ENCODE results near the gene ATRAID. TPM values are rescaled to one million over a fixed set of nuclear protein-coding genes. Genes with fewer than 3 reads are reported as not detected.

The ATRAID gene
- total and polyA plus RNA-seq, 4 donors, result 44.9 to 77.5 (median 48.9) TPM

DNA sequence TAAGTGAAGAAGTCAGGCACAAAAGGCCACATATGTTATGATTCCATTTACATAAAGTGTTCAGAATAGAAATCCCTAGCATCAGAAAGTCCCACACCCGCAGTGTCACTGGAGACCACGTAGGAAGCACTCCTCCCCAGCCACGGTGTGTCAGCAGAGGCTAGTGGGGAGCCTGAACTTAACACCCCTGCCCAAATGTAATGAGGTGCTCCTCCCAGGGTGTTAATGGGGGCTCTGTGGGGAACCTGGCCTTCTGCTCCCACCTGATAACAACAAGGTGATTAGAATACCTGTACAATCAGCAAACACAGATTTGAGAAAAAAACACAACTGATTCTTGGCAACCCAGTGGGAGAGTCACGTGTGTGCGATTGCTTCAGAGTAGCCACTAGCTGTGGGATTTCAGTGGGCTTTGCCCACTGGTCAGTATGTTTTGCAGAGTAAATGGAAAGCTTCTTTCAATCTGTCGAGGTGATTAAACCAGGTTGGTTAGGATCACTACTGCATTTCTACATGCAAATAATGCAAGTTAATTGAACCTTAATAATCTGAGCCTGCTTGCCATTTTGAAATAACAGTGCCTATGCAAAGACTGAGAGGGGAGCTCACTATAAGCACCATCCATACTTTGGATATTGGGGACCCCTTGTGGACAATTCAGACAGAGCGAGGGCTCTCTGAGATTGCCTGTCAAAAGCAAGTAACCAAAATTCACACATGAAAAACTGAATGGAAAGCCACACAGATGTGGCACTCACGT lies 20.6 kb upstream of the ATRAID start (continued):
- peak; percentile 84 for TF ChIP-seq YY1 (IDR thresholded peaks at IDR 0.05)
- TF ChIP-seq, protein P1, sequence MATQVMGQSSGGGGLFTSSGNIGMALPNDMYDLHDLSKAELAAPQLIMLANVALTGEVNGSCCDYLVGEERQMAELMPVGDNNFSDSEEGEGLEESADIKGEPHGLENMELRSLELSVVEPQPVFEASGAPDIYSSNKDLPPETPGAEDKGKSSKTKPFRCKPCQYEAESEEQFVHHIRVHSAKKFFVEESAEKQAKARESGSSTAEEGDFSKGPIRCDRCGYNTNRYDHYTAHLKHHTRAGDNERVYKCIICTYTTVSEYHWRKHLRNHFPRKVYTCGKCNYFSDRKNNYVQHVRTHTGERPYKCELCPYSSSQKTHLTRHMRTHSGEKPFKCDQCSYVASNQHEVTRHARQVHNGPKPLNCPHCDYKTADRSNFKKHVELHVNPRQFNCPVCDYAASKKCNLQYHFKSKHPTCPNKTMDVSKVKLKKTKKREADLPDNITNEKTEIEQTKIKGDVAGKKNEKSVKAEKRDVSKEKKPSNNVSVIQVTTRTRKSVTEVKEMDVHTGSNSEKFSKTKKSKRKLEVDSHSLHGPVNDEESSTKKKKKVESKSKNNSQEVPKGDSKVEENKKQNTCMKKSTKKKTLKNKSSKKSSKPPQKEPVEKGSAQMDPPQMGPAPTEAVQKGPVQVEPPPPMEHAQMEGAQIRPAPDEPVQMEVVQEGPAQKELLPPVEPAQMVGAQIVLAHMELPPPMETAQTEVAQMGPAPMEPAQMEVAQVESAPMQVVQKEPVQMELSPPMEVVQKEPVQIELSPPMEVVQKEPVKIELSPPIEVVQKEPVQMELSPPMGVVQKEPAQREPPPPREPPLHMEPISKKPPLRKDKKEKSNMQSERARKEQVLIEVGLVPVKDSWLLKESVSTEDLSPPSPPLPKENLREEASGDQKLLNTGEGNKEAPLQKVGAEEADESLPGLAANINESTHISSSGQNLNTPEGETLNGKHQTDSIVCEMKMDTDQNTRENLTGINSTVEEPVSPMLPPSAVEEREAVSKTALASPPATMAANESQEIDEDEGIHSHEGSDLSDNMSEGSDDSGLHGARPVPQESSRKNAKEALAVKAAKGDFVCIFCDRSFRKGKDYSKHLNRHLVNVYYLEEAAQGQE (IDR thresholded peaks at IDR 0.05), result no peak
- no peak for TF ChIP-seq NR2F2 (IDR thresholded peaks at IDR 0.05)
- TF ChIP-seq TAF1 (conservative IDR thresholded peaks at IDR 0.05), result no peak

DNA sequence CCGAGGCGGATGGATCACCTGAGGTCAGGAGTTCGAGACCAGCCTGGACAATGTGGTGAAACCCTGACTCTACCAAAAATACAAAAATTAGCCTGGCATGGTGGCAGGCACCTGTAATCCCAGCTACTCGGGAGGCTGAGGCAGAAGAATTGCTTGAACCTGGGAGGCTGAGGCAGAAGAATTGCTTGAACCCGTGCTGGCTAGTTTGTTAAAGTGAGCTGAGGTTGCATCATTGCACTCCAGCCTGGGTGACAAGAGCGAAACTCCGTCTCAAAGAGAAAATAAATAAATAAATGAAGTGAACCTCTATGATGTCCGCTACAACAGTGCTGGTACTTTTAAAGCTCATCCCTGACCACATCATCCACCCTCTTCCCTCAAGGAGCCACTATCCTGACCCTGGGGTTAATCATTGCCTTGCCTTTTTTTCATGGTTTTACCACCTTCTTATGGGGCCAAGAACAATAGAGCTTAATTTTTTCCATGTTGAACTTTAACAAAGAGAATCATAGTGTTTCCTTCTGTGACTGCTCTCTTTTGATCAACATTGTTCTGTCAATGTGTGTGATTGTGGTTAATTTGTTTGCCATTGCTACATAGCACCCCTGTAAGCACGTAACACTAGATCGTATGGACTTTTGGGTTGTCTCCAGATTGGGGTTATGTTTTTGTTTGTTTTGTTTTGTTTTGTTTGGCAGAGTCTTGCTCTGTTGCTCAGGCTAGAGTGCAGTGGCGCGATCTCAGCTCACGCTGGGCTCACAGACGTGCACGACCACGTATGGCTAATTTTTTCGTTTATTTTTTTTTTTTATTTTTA lies 17.1 kb upstream of the ATRAID start:
- Histone ChIP-seq H3K4me3 (ENCODE audit: low read depth in 1 of 3, low read length in 3 of 3) (no peak overlapping the region), H3K4me1 (ENCODE audit: control insufficient read depth in 4 of 4, insufficient read depth in 4 of 4, low read length in 3 of 4) (peaks cover 0 to 13% (median 5%) of the 10 kb centered on the region in 4 donors), H3K27ac (ENCODE audit: low read depth in 1 of 2, low read length in 2 of 2) (peak overlapping the region; percentile 69 to 94), H3K36me3 (ENCODE audit: control insufficient read depth in 4 of 4, insufficient read depth in 3 of 4, low read depth in 1 of 4, low read length in 3 of 4) (peaks cover 0 to 4% (median under 1%) of the 10 kb centered on the region in 4 donors), H3K9ac (ENCODE audit: low read depth in 1 of 2, low read length in 2 of 2) (peak overlapping the region in 1 of 2 donors; percentile 51), H3K9me3 (ENCODE audit: control insufficient read depth in 4 of 4, low read length in 3 of 4) (no peaks in the 10 kb centered on the region), H3K27me3 (ENCODE audit: control insufficient read depth in 4 of 4, insufficient read depth in 4 of 4, low read length in 3 of 4) (no peaks in the 10 kb centered on the region)
- TF ChIP-seq JUND (IDR thresholded peaks at IDR 0.05) (peak in 1 of 2 donors; percentile 61), FOXA1 (IDR thresholded peaks at IDR 0.05) (peak; percentile 79), NR2F2 (IDR thresholded peaks at IDR 0.05) (no peak), HNF4A (conservative IDR thresholded peaks at IDR 0.05) (peak; percentile 80 to 85), TAF1 (conservative IDR thresholded peaks at IDR 0.05) (no peak), RXRA (IDR thresholded peaks at IDR 0.05) (peak; percentile 67 to 93), EGR1 (IDR thresholded peaks at IDR 0.05; ENCODE audit: low read depth in 2 of 2) (peak in 1 of 2 donors; percentile 60), GABPA (IDR thresholded peaks at IDR 0.05 in 1 of 2, conservative IDR thresholded peaks at IDR 0.05 in 1 of 2) (peak in 1 of 2 donors; percentile 19), YY1 (IDR thresholded peaks at IDR 0.05) (peak; percentile 78), RAD21 (IDR thresholded peaks at IDR 0.05) (peak; percentile 51 to 56), FOXA2 (IDR thresholded peaks at IDR 0.05) (peak; percentile 91), SP1 (IDR thresholded peaks at IDR 0.05) (peak; percentile 81), HNF4G (IDR thresholded peaks at IDR 0.05) (peak; percentile 35)
- TF ChIP-seq, protein P2, sequence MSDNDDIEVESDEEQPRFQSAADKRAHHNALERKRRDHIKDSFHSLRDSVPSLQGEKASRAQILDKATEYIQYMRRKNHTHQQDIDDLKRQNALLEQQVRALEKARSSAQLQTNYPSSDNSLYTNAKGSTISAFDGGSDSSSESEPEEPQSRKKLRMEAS (IDR thresholded peaks at IDR 0.05), result peak; percentile 67
- TF ChIP-seq, protein P3, sequence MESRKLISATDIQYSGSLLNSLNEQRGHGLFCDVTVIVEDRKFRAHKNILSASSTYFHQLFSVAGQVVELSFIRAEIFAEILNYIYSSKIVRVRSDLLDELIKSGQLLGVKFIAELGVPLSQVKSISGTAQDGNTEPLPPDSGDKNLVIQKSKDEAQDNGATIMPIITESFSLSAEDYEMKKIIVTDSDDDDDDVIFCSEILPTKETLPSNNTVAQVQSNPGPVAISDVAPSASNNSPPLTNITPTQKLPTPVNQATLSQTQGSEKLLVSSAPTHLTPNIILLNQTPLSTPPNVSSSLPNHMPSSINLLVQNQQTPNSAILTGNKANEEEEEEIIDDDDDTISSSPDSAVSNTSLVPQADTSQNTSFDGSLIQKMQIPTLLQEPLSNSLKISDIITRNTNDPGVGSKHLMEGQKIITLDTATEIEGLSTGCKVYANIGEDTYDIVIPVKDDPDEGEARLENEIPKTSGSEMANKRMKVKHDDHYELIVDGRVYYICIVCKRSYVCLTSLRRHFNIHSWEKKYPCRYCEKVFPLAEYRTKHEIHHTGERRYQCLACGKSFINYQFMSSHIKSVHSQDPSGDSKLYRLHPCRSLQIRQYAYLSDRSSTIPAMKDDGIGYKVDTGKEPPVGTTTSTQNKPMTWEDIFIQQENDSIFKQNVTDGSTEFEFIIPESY (IDR thresholded peaks at IDR 0.05), result peak; percentile 66
- TF ChIP-seq, protein P4, sequence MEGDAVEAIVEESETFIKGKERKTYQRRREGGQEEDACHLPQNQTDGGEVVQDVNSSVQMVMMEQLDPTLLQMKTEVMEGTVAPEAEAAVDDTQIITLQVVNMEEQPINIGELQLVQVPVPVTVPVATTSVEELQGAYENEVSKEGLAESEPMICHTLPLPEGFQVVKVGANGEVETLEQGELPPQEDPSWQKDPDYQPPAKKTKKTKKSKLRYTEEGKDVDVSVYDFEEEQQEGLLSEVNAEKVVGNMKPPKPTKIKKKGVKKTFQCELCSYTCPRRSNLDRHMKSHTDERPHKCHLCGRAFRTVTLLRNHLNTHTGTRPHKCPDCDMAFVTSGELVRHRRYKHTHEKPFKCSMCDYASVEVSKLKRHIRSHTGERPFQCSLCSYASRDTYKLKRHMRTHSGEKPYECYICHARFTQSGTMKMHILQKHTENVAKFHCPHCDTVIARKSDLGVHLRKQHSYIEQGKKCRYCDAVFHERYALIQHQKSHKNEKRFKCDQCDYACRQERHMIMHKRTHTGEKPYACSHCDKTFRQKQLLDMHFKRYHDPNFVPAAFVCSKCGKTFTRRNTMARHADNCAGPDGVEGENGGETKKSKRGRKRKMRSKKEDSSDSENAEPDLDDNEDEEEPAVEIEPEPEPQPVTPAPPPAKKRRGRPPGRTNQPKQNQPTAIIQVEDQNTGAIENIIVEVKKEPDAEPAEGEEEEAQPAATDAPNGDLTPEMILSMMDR (IDR thresholded peaks at IDR 0.05; ENCODE audit: low read depth, low read length, missing input control), result no peak
- TF ChIP-seq, protein P5, sequence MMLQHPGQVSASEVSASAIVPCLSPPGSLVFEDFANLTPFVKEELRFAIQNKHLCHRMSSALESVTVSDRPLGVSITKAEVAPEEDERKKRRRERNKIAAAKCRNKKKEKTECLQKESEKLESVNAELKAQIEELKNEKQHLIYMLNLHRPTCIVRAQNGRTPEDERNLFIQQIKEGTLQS (IDR thresholded peaks at IDR 0.05), result no peak
- TF ChIP-seq, protein P1 (IDR thresholded peaks at IDR 0.05), result peak; percentile 89
- 41% methylated on average over 17 of the region's 17 CpGs for WGBS
- DNase-seq (ENCODE audit: low spot score), result no peak
